ENCODE measurements around the gene TMEM127. TPM values are rescaled to one million over a fixed set of nuclear protein-coding genes. Genes with fewer than 3 reads are reported as not detected.
"Not testable (repeated sequence)": the region's sequence is repeated elsewhere in the genome, so short reads cannot be mapped to it uniquely, and the experiment has no call there.

The TMEM127 gene
- total and polyA plus RNA-seq, 3 donors from 2014 or later, result 25.0 to 32.1 (median 29.2) TPM

- H3K27me3 ChIP-seq, result no peaks in the 10 kb centered on the region
- TF ChIP-seq POLR2A (IDR thresholded peaks at IDR 0.05) (no peak), CTCF (IDR thresholded peaks at IDR 0.05) (no peak)
- H3K9me3 ChIP-seq, result no peaks in the 10 kb centered on the region
- WGBS, 2 donors, result 93 to 94% methylated on average over 6 of the region's 6 CpGs
- H3K4me1 ChIP-seq, result no peaks in the 10 kb centered on the region
- no peak overlapping the region for H3K4me3 ChIP-seq
- no peak for DNase-seq
- intact Hi-C loops (cut with DNase I; ENCODE audit: low total_unique reads), result no loop called here
- no peak overlapping the region for H3K27ac ChIP-seq
- no peaks in the 10 kb centered on the region for H3K36me3 ChIP-seq (ENCODE audit: low read depth, missing control alignments)
Observed at GRCh38 chr2:96233436-96233835, 32.4 kb downstream of the TMEM127 start.

GRCh38 chr2:96231316-96231715 is 34.5 kb downstream of the TMEM127 start:
- Histone ChIP-seq H3K27ac (no peak overlapping the region), H3K9me3 (no peaks in the 10 kb centered on the region), H3K4me3 (no peak overlapping the region), H3K27me3 (no peaks in the 10 kb centered on the region), H3K36me3 (ENCODE audit: low read depth, missing control alignments) (no peaks in the 10 kb centered on the region), H3K4me1 (no peaks in the 10 kb centered on the region)
- intact Hi-C loops (cut with DNase I; ENCODE audit: low total_unique reads), result no loop called here
- no peak for DNase-seq
- no peak for TF ChIP-seq POLR2A (IDR thresholded peaks at IDR 0.05)
- no peak for TF ChIP-seq CTCF (IDR thresholded peaks at IDR 0.05)
- WGBS, 2 donors, result 88 to 97% methylated on average over 4 of the region's 4 CpGs

- Histone ChIP-seq H3K27ac (no peak overlapping the region), H3K36me3 (ENCODE audit: low read depth, missing control alignments) (no peaks in the 10 kb centered on the region), H3K4me3 (no peak overlapping the region), H3K9me3 (no peaks in the 10 kb centered on the region), H3K27me3 (no peaks in the 10 kb centered on the region), H3K4me1 (no peaks in the 10 kb centered on the region)
- intact Hi-C loops (cut with DNase I; ENCODE audit: low total_unique reads), result no loop called here
- TF ChIP-seq CTCF (IDR thresholded peaks at IDR 0.05) (no peak), POLR2A (IDR thresholded peaks at IDR 0.05) (no peak)
- WGBS, 2 donors, result 78 to 82% methylated on average over 3 of the region's 3 CpGs
- DNase-seq, result no peak
Observed at GRCh38 chr2:96225016-96225533, 40.7 kb downstream of the TMEM127 start.

- intact Hi-C loops (cut with DNase I; ENCODE audit: low total_unique reads); H3K9me3 ChIP-seq; H3K4me1 ChIP-seq; H3K36me3 ChIP-seq (ENCODE audit: low read depth, missing control alignments); H3K4me3 ChIP-seq; H3K27me3 ChIP-seq; DNase-seq; H3K27ac ChIP-seq: not testable (repeated sequence)
- 88 to 94% methylated on average over 1 of the region's 1 CpG for WGBS, 2 donors
Observed at GRCh38 chr2:96221106-96221505, 44.7 kb downstream of the TMEM127 start.

- H3K36me3 ChIP-seq (ENCODE audit: low read depth, missing control alignments); H3K4me1 ChIP-seq; H3K4me3 ChIP-seq; H3K27me3 ChIP-seq; H3K27ac ChIP-seq; DNase-seq; H3K9me3 ChIP-seq; intact Hi-C loops (cut with DNase I; ENCODE audit: low total_unique reads): not testable (repeated sequence)
- WGBS, 2 donors, result 40 to 74% methylated on average over 1 to 4 of the region's 4 CpGs
Observed at GRCh38 chr2:96219959-96220358, 45.8 kb downstream of the TMEM127 start.

- H3K4me1 ChIP-seq, result no peaks in the 10 kb centered on the region
- TF ChIP-seq POLR2A (IDR thresholded peaks at IDR 0.05), result no peak
- no peak for TF ChIP-seq CTCF (IDR thresholded peaks at IDR 0.05)
- intact Hi-C loops (cut with DNase I; ENCODE audit: low total_unique reads), result no loop called here
- H3K9me3 ChIP-seq, result no peaks in the 10 kb centered on the region
- H3K27ac ChIP-seq, result no peak overlapping the region
- no peak overlapping the region for H3K4me3 ChIP-seq
- H3K36me3 ChIP-seq (ENCODE audit: low read depth, missing control alignments), result no peaks in the 10 kb centered on the region
- 91 to 92% methylated on average over 13 of the region's 13 CpGs for WGBS, 2 donors
- DNase-seq, result no peak
- H3K27me3 ChIP-seq, result no peaks in the 10 kb centered on the region
Observed at GRCh38 chr2:96218508-96219131, 47.2 kb downstream of the TMEM127 start.
